ENCODE results near the gene KCNJ14. TPM values are rescaled to one million over a fixed set of nuclear protein-coding genes. Genes with fewer than 3 reads are reported as not detected.

The KCNJ14 gene
- under 1 TPM; 0.33 to 0.34 TPM for total RNA-seq

GRCh38 chr19:48455171-48455907 lies at the start of gene KCNJ14:
TSS of gene KCNJ14 (plus strand) at chr19:48455574. CDS start at chr19:48461725, 6,151 bp downstream.

GRCh38 chr19:48445606-48446481 lies 9.5 kb upstream of the KCNJ14 start, which contains the start of gene GRWD1:
TSS of gene GRWD1 (plus strand) at chr19:48445983. CDS start at chr19:48446006, 23 bp downstream.

GRCh38 chr19:48469289-48469881 lies 14.0 kb downstream of the KCNJ14 start, which contains the start of gene CYTH2:
TSS of gene CYTH2 (plus strand) at chr19:48469369. CDS start at chr19:48469508, 139 bp downstream.

GRCh38 chr19:48511800-48512503 lies 56.6 kb downstream of the KCNJ14 start, which contains the start of gene LMTK3:
TSS of gene LMTK3 (minus strand) at chr19:48511835. CDS start at chr19:48511576, 259 bp downstream.

Other genes with a start within 250 kb of the KCNJ14 start
- gene CARD8, start 199.7 kb upstream of the KCNJ14 start, total RNA-seq, result 10 to 100 TPM; 15.8 to 21.0 TPM
- 1 to 10 TPM in 1 of 2 donors, under 1 TPM in 1; 0.69 to 2.0 TPM for gene ZNF114, start 185.5 kb upstream of the KCNJ14 start, total RNA-seq
- gene EMP3, start 130.0 kb upstream of the KCNJ14 start, total RNA-seq, result 100 to 1,000 TPM; 226 to 291 TPM
- gene TMEM143, start 91.6 kb upstream of the KCNJ14 start, total RNA-seq, result 1 to 10 TPM; 3.7 to 7.2 TPM
- gene SYNGR4, start 91.2 kb upstream of the KCNJ14 start, total RNA-seq, result not detected
- 10 to 100 TPM; 41.3 to 54.6 TPM for gene KDELR1, start 64.0 kb upstream of the KCNJ14 start, total RNA-seq
- 1 to 10 TPM in 1 of 2 donors, under 1 TPM in 1; 0.67 to 1.0 TPM for gene GRIN2D, start 61.9 kb upstream of the KCNJ14 start, total RNA-seq
- 10 to 100 TPM; 37.5 to 54.6 TPM for gene GRWD1, start 9.6 kb upstream of the KCNJ14 start, total RNA-seq
- 10 to 100 TPM; 33.3 to 34.1 TPM for gene CYTH2, start 13.8 kb downstream of the KCNJ14 start, total RNA-seq
- gene LMTK3, start 56.3 kb downstream of the KCNJ14 start, total RNA-seq, result under 1 TPM in 1 of 2 donors, not detected in 1; under 0.01 TPM
- under 1 TPM in 1 of 2 donors, not detected in 1; 0.33 TPM for gene SULT2B1, start 96.6 kb downstream of the KCNJ14 start, total RNA-seq
- gene SPACA4, start 151.2 kb downstream of the KCNJ14 start, total RNA-seq, result not detected
- gene FAM83E, start 159.5 kb downstream of the KCNJ14 start, total RNA-seq, result under 1 TPM in 1 of 2 donors, not detected in 1; under 0.01 TPM
- 1,000 to 10,000 TPM in 1 of 2 donors, 100 to 1,000 TPM in 1; 840 to 1,494 TPM for gene RPL18, start 163.6 kb downstream of the KCNJ14 start, total RNA-seq
- 10 to 100 TPM; 12.7 to 15.1 TPM for gene SPHK2, start 163.9 kb downstream of the KCNJ14 start, total RNA-seq
- gene DBP, start 181.8 kb downstream of the KCNJ14 start, total RNA-seq, result 10 to 100 TPM in 1 of 2 donors, 1 to 10 TPM in 1; 9.3 to 13.1 TPM
- 1 to 10 TPM in 1 of 2 donors, under 1 TPM in 1; 0.67 to 1.4 TPM for gene CA11, start 190.6 kb downstream of the KCNJ14 start, total RNA-seq
- gene NTN5, start 217.4 kb downstream of the KCNJ14 start, total RNA-seq, result under 1 TPM; under 0.01 to 0.69 TPM
- under 1 TPM in 1 of 2 donors, not detected in 1; under 0.01 TPM for gene FUT2, start 240.4 kb downstream of the KCNJ14 start, total RNA-seq

All from melanocyte of skin (primary cell).